ENCODE data around the gene TRAF3IP1.

TRAF3IP1 gene

DNA sequence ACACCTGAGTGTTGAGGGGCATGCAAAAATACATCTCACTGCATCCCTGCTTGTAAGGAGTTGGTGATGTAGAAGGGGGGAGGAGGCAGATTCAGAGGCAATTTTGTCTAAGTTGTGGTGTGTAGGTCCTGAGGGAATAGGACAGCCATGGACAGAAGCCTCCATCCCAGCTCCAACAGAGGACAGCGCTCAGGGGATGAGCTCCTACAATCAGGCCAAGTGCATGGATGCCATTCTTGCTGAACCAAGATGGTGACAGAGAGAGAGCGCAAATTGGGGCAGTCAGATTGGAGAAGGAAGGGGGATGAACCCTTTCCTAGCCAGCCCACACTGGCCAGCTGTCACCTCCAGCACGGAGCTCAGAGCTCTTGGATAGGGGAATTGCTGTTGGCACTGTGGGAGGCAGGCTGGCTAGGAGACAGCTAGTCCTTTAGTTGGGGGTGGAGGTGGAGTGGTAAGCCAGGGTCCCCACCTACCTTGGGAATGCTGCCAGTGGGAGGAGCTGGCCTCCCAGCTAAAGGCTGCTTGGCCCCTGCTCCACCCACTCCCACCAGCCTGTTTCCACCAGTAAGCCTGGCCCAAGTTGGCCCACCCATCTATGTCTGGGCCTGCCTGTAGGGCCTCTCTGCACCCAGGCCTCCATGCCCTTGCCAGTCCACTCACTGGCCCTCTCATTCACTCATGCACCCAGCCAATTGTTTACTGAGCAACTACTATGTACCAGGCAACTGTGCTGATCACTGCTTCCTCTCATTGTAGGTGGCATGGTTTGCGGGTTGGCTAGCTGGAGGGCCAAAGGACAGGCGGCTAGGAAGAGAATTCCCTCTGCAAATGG lies 29.4 kb upstream of the TRAF3IP1 start:
- H3K36me3 ChIP-seq (ENCODE audit: control insufficient read depth, insufficient read depth, low read length) = no peaks in the 10 kb centered on the region
- H3K4me2 ChIP-seq (ENCODE audit: low read length) = no peak overlapping the region
- H3K79me2 ChIP-seq = peaks cover 3% of the 10 kb centered on the region
- no peak overlapping the region for H2AFZ ChIP-seq
- H3K9ac ChIP-seq = no peak overlapping the region
- no peaks in the 10 kb centered on the region for H3K27me3 ChIP-seq (ENCODE audit: control insufficient read depth, insufficient read depth, low read length)
- H3K27ac ChIP-seq = no peak overlapping the region
- no peak overlapping the region for H3K4me3 ChIP-seq (ENCODE audit: low read depth, low read length)
- no peaks in the 10 kb centered on the region for H3K9me3 ChIP-seq (ENCODE audit: control insufficient read depth, low read length)
- H3K4me1 ChIP-seq = peaks cover 13% of the 10 kb centered on the region
- TF ChIP-seq, protein P1, sequence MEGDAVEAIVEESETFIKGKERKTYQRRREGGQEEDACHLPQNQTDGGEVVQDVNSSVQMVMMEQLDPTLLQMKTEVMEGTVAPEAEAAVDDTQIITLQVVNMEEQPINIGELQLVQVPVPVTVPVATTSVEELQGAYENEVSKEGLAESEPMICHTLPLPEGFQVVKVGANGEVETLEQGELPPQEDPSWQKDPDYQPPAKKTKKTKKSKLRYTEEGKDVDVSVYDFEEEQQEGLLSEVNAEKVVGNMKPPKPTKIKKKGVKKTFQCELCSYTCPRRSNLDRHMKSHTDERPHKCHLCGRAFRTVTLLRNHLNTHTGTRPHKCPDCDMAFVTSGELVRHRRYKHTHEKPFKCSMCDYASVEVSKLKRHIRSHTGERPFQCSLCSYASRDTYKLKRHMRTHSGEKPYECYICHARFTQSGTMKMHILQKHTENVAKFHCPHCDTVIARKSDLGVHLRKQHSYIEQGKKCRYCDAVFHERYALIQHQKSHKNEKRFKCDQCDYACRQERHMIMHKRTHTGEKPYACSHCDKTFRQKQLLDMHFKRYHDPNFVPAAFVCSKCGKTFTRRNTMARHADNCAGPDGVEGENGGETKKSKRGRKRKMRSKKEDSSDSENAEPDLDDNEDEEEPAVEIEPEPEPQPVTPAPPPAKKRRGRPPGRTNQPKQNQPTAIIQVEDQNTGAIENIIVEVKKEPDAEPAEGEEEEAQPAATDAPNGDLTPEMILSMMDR (IDR thresholded peaks at IDR 0.05) = no peak

DNA sequence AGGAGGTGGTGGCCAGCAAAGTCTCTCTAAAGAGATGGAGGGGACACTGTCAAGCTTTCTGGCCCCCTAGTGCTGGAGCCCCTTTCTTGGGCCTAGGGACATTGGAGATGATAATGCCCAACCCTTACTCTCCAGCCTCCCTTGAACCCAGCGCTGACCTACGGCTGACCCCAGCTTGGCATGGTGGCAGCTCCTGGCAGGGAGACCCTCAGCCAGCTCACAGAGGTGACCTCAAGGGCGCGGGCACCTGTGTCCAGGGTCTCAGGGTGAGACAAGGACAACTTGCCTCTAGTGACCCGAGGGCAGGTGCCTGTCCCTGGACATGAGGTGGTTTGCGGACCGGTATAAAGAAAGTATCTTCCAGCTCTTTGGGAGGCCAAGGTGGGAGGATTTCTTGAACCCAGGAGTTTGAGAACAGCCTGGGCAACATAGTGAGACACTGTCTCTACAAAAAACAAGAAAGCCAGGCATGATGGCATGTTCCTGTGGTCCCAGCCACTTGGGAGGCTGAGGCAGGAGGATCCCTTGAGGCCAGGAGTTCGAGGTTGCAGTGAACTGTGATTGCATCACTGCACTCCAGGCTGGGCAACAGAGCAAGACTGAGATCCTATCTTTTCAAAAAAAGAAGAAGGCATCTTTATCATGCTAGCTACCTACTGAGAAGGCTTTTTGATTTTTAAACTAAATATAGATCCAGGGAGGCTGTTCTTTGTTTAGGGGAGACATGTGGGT lies 28.6 kb upstream of the TRAF3IP1 start:
- peaks cover 13% of the 10 kb centered on the region for H3K4me1 ChIP-seq
- H3K4me2 ChIP-seq (ENCODE audit: low read length) = no peak overlapping the region
- no peak overlapping the region for H3K4me3 ChIP-seq (ENCODE audit: low read depth, low read length)
- peaks cover 3% of the 10 kb centered on the region for H3K79me2 ChIP-seq
- TF ChIP-seq, protein P1 (IDR thresholded peaks at IDR 0.05) = no peak
- H3K27ac ChIP-seq = no peak overlapping the region
- H2AFZ ChIP-seq = no peak overlapping the region
- H3K9ac ChIP-seq = no peak overlapping the region
- H3K36me3 ChIP-seq (ENCODE audit: control insufficient read depth, insufficient read depth, low read length) = no peaks in the 10 kb centered on the region
- H3K27me3 ChIP-seq (ENCODE audit: control insufficient read depth, insufficient read depth, low read length) = no peaks in the 10 kb centered on the region
- H3K9me3 ChIP-seq (ENCODE audit: control insufficient read depth, low read length) = no peaks in the 10 kb centered on the region

DNA sequence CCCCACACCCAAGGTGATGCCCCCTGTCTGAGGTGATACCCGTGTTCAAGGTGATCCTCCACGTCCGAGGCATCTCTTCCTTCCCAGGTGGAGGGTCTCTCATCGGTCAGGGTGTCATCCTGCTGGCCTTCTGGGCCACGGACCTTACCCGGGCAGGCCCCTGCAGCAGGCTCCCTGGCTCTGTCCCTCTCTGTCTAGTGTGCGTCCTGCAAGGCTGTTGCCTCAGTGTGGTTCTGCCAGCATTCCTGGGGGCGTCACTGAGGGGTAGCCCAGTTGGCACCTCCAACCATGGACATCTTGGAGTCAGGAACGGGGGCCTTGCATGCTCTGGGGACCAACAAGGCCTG lies 26.3 kb upstream of the TRAF3IP1 start:
- H3K4me3 ChIP-seq (ENCODE audit: low read depth, low read length) = no peak overlapping the region
- no peaks in the 10 kb centered on the region for H3K27me3 ChIP-seq (ENCODE audit: control insufficient read depth, insufficient read depth, low read length)
- no peak overlapping the region for H3K9ac ChIP-seq
- H3K4me1 ChIP-seq = peaks cover 13% of the 10 kb centered on the region
- H3K4me2 ChIP-seq (ENCODE audit: low read length) = no peak overlapping the region
- peak overlapping the region; percentile 37 for H3K27ac ChIP-seq
- no peaks in the 10 kb centered on the region for H3K79me2 ChIP-seq
- TF ChIP-seq, protein P1 (IDR thresholded peaks at IDR 0.05) = no peak
- peak overlapping the region; percentile 39 for H2AFZ ChIP-seq
- no peaks in the 10 kb centered on the region for H3K36me3 ChIP-seq (ENCODE audit: control insufficient read depth, insufficient read depth, low read length)
- no peaks in the 10 kb centered on the region for H3K9me3 ChIP-seq (ENCODE audit: control insufficient read depth, low read length)

DNA sequence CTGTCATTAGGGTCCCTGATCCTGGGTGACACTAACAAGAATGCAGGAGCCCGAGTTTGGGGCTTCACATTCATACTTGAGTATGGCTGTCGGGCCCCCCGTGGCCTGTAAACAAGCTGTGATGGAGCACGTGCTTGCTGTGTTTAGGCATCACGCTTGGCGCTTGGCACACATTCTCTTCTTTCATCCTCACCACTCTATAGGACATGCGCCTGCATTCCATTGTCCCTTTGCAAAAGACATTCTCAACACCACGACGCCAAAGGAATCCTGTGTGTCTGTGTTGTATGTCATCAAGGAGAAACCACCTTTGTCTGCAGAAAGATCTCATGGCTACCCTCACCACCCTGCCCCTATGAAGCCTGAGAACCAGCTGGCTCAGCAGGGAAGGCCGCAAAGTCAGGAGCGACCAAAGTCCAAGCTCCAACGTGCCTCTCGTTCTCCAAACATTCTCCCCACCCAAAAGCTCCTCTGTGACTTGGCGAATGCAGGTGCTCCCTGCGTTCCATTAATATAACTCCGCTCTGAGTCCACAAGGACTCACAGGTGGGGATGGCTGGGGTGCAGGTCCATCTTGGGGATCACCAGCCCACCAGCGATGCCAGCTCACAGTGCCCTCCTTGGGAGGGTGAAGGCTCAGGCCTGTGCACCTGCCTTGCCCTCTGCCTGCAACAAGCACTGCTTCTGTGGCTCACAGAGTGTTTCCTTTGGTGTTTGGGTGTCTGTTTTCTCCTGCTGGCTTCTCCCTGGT lies 25.8 kb upstream of the TRAF3IP1 start:
- Histone ChIP-seq H3K9ac (no peak overlapping the region), H3K27me3 (ENCODE audit: control insufficient read depth, insufficient read depth, low read length) (no peaks in the 10 kb centered on the region), H3K27ac (peak overlapping the region; percentile 37), H3K79me2 (no peaks in the 10 kb centered on the region), H3K4me3 (ENCODE audit: low read depth, low read length) (no peak overlapping the region), H3K36me3 (ENCODE audit: control insufficient read depth, insufficient read depth, low read length) (no peaks in the 10 kb centered on the region), H3K9me3 (ENCODE audit: control insufficient read depth, low read length) (no peaks in the 10 kb centered on the region), H2AFZ (peak overlapping the region; percentile 39), H3K4me2 (ENCODE audit: low read length) (no peak overlapping the region), H3K4me1 (peaks cover 13% of the 10 kb centered on the region)
- TF ChIP-seq, protein P1 (IDR thresholded peaks at IDR 0.05) = no peak

All from parathyroid adenoma (tissue), 2 donors.